GM03348 (cell line): ENCODE data around the gene SDCCAG8.

Source experiments
- DNase-seq: peaks from one replicate; pipeline ENCODE4 v3.0.0; 2012; ENCODE audit warnings: low spot score

The SDCCAG8 gene

GRCh38 chr1:243254233-243254926 is 1.5 kb upstream of the SDCCAG8 start:
- peak; percentile 78 for DNase-seq

GRCh38 chr1:243254927-243255790 is 682 bp upstream of the SDCCAG8 start, which contains the start of gene CEP170:
Gene CEP170 (minus strand): TSS chr1:243255281. CDS start chr1:243225280, 30,001 bp downstream.
- DNase-seq: peak; percentile 94

GRCh38 chr1:243256590-243256989 is 749 bp downstream of the SDCCAG8 start:
- no peak for DNase-seq

- no peak for DNase-seq
These were observed 1.3 kb downstream of the SDCCAG8 start for GRCh38 chr1:243257189-243257588.

GRCh38 chr1:243258731-243259130 is 2.9 kb downstream of the SDCCAG8 start:
- DNase-seq: no peak

- DNase-seq: no peak
These were observed 4.5 kb downstream of the SDCCAG8 start for GRCh38 chr1:243260221-243260880.

- DNase-seq: peak; percentile 42
These were observed 5.5 kb downstream of the SDCCAG8 start for GRCh38 chr1:243261390-243261789.

GRCh38 chr1:243264717-243265116 is 8.9 kb downstream of the SDCCAG8 start:
- DNase-seq: peak; percentile 54

GRCh38 chr1:243266231-243266630 is 10.4 kb downstream of the SDCCAG8 start:
- DNase-seq: no peak

- no peak for DNase-seq
These were observed 11.6 kb downstream of the SDCCAG8 start for GRCh38 chr1:243267471-243267880.

GRCh38 chr1:243267914-243268653 is 12.2 kb downstream of the SDCCAG8 start:
- DNase-seq: peak; percentile 75

- DNase-seq: no peak
These were observed 13.1 kb downstream of the SDCCAG8 start for GRCh38 chr1:243268751-243269460.

- DNase-seq: no peak
These were observed 13.6 kb downstream of the SDCCAG8 start for GRCh38 chr1:243269461-243269801.

- no peak for DNase-seq
These were observed 14.4 kb downstream of the SDCCAG8 start for GRCh38 chr1:243270097-243270864.

GRCh38 chr1:243271996-243272395 is 16.2 kb downstream of the SDCCAG8 start:
- DNase-seq: no peak

GRCh38 chr1:243272401-243272800 is 16.6 kb downstream of the SDCCAG8 start:
- DNase-seq: no peak

- no peak for DNase-seq
These were observed 17.7 kb downstream of the SDCCAG8 start for GRCh38 chr1:243273506-243273905.

GRCh38 chr1:243273945-243274344 is 18.1 kb downstream of the SDCCAG8 start:
- DNase-seq: no peak

GRCh38 chr1:243275316-243275715 is 19.5 kb downstream of the SDCCAG8 start:
- DNase-seq: no peak

GRCh38 chr1:243280571-243281129 is 24.8 kb downstream of the SDCCAG8 start:
- no peak for DNase-seq
